ENCODE results near the gene CMTM5. TPM values are rescaled to one million over a fixed set of nuclear protein-coding genes. Genes with fewer than 3 reads are reported as not detected.
A peak's percentile ranks its signal among the peaks of the same experiment; 100 is the strongest.

CMTM5 gene
- total RNA-seq, 1 experiment from 2014 or later, result 0.24 TPM

GRCh38 chr14:23345987-23346692 is 30.7 kb upstream of the CMTM5 start:
- ATAC-seq (peak; percentile 65), DNase-seq (ENCODE audit: low spot score) (no peak)
- TF ChIP-seq ZBTB21 (CRISPR knock-in tag; IDR thresholded peaks at IDR 0.05; ENCODE audit: borderline replicate concordance) (no peak), CREM (CRISPR knock-in tag; IDR thresholded peaks at IDR 0.05) (no peak), FOXJ3 (CRISPR knock-in tag; IDR thresholded peaks at IDR 0.05; ENCODE audit: borderline replicate concordance) (no peak), ZNF281 (CRISPR knock-in tag; IDR thresholded peaks at IDR 0.05) (no peak), JUN (CRISPR knock-in tag; IDR thresholded peaks at IDR 0.05) (no peak), SOX15 (CRISPR knock-in tag; IDR thresholded peaks at IDR 0.05) (no peak), ARID4B (CRISPR knock-in tag; IDR thresholded peaks at IDR 0.05; ENCODE audit: borderline replicate concordance) (no peak), TEAD4 (CRISPR knock-in tag; IDR thresholded peaks at IDR 0.05) (no peak), PREB (CRISPR knock-in tag; IDR thresholded peaks at IDR 0.05; ENCODE audit: borderline replicate concordance) (no peak)
- ChIA-PET POLR2A (interaction anchor here (0.5 to 2.1 kb wide), 3 partner anchors 18 to 39 kb away, joined by 4 to 7 read pairs (median 6); partner anchors contain the start of gene BCL2L2), CTCF (interaction anchor here (0.6 to 3.5 kb wide), 28 partner anchors 8 to 360 kb away, joined by 3 to 34 read pairs (median 4); partner anchors contain the start of genes BCL2L2, CMTM5, PABPN1 and PPP1R3E)
- H3K27ac Mint-ChIP-seq, result no peak overlapping the region
- peaks cover 13% of the 10 kb centered on the region for H3K4me1 Mint-ChIP-seq
- peaks cover 11% of the 10 kb centered on the region for H3K36me3 Mint-ChIP-seq
- peaks cover 23% of the 10 kb centered on the region for H3K27me3 Mint-ChIP-seq (ENCODE audit: low read depth)
- H3K9me3 Mint-ChIP-seq, result peaks cover 12% of the 10 kb centered on the region
- no peak overlapping the region for H3K4me3 Mint-ChIP-seq

GRCh38 chr14:23346693-23347405 is 30.0 kb upstream of the CMTM5 start:
- Mint-ChIP-seq H3K4me3 (no peak overlapping the region), H3K4me1 (peaks cover 17% of the 10 kb centered on the region), H3K27ac (no peak overlapping the region), H3K36me3 (peaks cover 10% of the 10 kb centered on the region), H3K9me3 (peaks cover 7% of the 10 kb centered on the region), H3K27me3 (ENCODE audit: low read depth) (peaks cover 27% of the 10 kb centered on the region)
- ChIA-PET POLR2A (interaction anchor here (0.5 to 2.1 kb wide), 4 partner anchors 18 to 190 kb away, joined by 3 to 7 read pairs (median 5); partner anchors contain the start of gene BCL2L2), CTCF (interaction anchor here (0.6 to 3.5 kb wide), 23 partner anchors 11 to 278 kb away, joined by 3 to 34 read pairs (median 5); partner anchors contain the start of genes BCL2L2, CMTM5, PABPN1 and PPP1R3E)
- DNase-seq (ENCODE audit: low spot score), result peak; percentile 29
- peak; percentile 74 for ATAC-seq
- TF ChIP-seq ZSCAN18 (CRISPR knock-in tag; IDR thresholded peaks at IDR 0.05), result no peak
- TF ChIP-seq CTCF (IDR thresholded peaks at IDR 0.05), result no peak
- 0 out of 2 replicates have a peak, but pooled peaks have one; percentile 34 for TF ChIP-seq USF2 (CRISPR knock-in tag; IDR thresholded peaks at IDR 0.05)
- TF ChIP-seq ETV6 (CRISPR knock-in tag; IDR thresholded peaks at IDR 0.05), result no peak
- TF ChIP-seq IRF2 (CRISPR knock-in tag; IDR thresholded peaks at IDR 0.05; ENCODE audit: borderline replicate concordance, low read depth), result no peak
- 0 out of 2 replicates have a peak, but pooled peaks have one; percentile 14 for TF ChIP-seq IRF1 (CRISPR knock-in tag; IDR thresholded peaks at IDR 0.05)
- TF ChIP-seq USF1 (CRISPR knock-in tag; IDR thresholded peaks at IDR 0.05), result peak; percentile 57; the same call in 1 of the 2 replicates

All from WTC11 (cell line).